HG02970 (cell line): Measurements from ENCODE around the gene WDR41.

Experiments
- ATAC-seq: cut with Tn5 transposase; IDR thresholded peaks from one replicate; pipeline ENCODE4 v1.9.1; 2021; ENCODE audit warnings: mild to moderate bottlenecking, moderate library complexity, moderate number of reproducible peaks; ENCODE audit not compliant: unreplicated experiment, low FRiP score

Gene WDR41

GRCh38 chr5:77448831-77449230 is 43.3 kb downstream of the WDR41 start:
- no peak for ATAC-seq

- no peak for ATAC-seq
Observed at GRCh38 chr5:77444356-77444755, 47.8 kb downstream of the WDR41 start.

- no peak for ATAC-seq
Observed at GRCh38 chr5:77443670-77444069, 48.4 kb downstream of the WDR41 start.

GRCh38 chr5:77438071-77438470 is 54.0 kb downstream of the WDR41 start:
- no peak for ATAC-seq

- ATAC-seq: no peak
Observed at GRCh38 chr5:77437194-77437593, 54.9 kb downstream of the WDR41 start.

- no peak for ATAC-seq
Observed at GRCh38 chr5:77431719-77432118, 60.4 kb downstream of the WDR41 start.

GRCh38 chr5:77431286-77431685 is 60.8 kb downstream of the WDR41 start:
- no peak for ATAC-seq

GRCh38 chr5:77430726-77431125 is 61.4 kb downstream of the WDR41 start:
- no peak for ATAC-seq

- no peak for ATAC-seq
Observed at GRCh38 chr5:77428526-77428925, 63.6 kb downstream of the WDR41 start.

GRCh38 chr5:77427998-77428397 is 64.1 kb downstream of the WDR41 start:
- ATAC-seq: no peak

- ATAC-seq: no peak
Observed at GRCh38 chr5:77426670-77427069, 65.4 kb downstream of the WDR41 start.

GRCh38 chr5:77425998-77426659 is 66.0 kb downstream of the WDR41 start:
- ATAC-seq: no peak

- no peak for ATAC-seq
Observed at GRCh38 chr5:77425420-77425819, 66.7 kb downstream of the WDR41 start.

GRCh38 chr5:77424921-77425320 is 67.2 kb downstream of the WDR41 start:
- no peak for ATAC-seq

GRCh38 chr5:77423022-77423750 is 68.9 kb downstream of the WDR41 start:
- no peak for ATAC-seq

GRCh38 chr5:77420940-77421339 is 71.2 kb downstream of the WDR41 start:
- no peak for ATAC-seq

GRCh38 chr5:77419644-77420582 is 72.2 kb downstream of the WDR41 start:
- ATAC-seq: no peak

- no peak for ATAC-seq
Observed at GRCh38 chr5:77418601-77419581, 73.2 kb downstream of the WDR41 start.

- no peak for ATAC-seq
Observed at GRCh38 chr5:77418162-77418561, 74.0 kb downstream of the WDR41 start.

- ATAC-seq: no peak
Observed at GRCh38 chr5:77413049-77413448, 79.1 kb downstream of the WDR41 start.
